GM21786 (cell line): ENCODE results near the gene KATNAL2.
"Not testable (repeated sequence)": the region's sequence is repeated elsewhere in the genome, so short reads cannot be mapped to it uniquely, and the experiment has no call there.

Source experiments
- ATAC-seq: cut with Tn5 transposase; IDR thresholded peaks from one replicate; pipeline ENCODE4 v1.9.1; 2021; ENCODE audit not compliant: unreplicated experiment

The KATNAL2 gene

GRCh38 chr18:47032945-47033344 lies 115.5 kb downstream of the KATNAL2 start:
- ATAC-seq, result no peak

- ATAC-seq, result not testable (repeated sequence)
Observed at GRCh38 chr18:47034591-47034990, 117.2 kb downstream of the KATNAL2 start.

- ATAC-seq, result no peak
Observed at GRCh38 chr18:47035156-47035671, 117.8 kb downstream of the KATNAL2 start, which contains the start of gene ELOA2. ELOA2 (minus strand) TSS chr18:47035621; CDS start chr18:47035264, 357 bp downstream.

GRCh38 chr18:47036298-47036874 lies 119.0 kb downstream of the KATNAL2 start:
- ATAC-seq, result no peak

GRCh38 chr18:47036927-47037578 lies 119.7 kb downstream of the KATNAL2 start:
- ATAC-seq, result no peak

GRCh38 chr18:47040982-47041381 lies 123.6 kb downstream of the KATNAL2 start:
- no peak for ATAC-seq

GRCh38 chr18:47050468-47050867 lies 133.1 kb downstream of the KATNAL2 start:
- no peak for ATAC-seq

GRCh38 chr18:47054369-47054768 lies 137.0 kb downstream of the KATNAL2 start:
- ATAC-seq, result no peak

GRCh38 chr18:47062471-47062870 lies 145.1 kb downstream of the KATNAL2 start:
- no peak for ATAC-seq

GRCh38 chr18:47063096-47063495 lies 145.7 kb downstream of the KATNAL2 start:
- no peak for ATAC-seq

GRCh38 chr18:47067648-47068047 lies 150.2 kb downstream of the KATNAL2 start:
- no peak for ATAC-seq

GRCh38 chr18:47075098-47075883 lies 157.9 kb downstream of the KATNAL2 start:
- no peak for ATAC-seq

GRCh38 chr18:47077111-47077510 lies 159.7 kb downstream of the KATNAL2 start:
- ATAC-seq, result no peak

- ATAC-seq, result no peak
Observed at GRCh38 chr18:47080872-47081271, 163.5 kb downstream of the KATNAL2 start.

- ATAC-seq, result no peak
Observed at GRCh38 chr18:47081578-47081977, 164.2 kb downstream of the KATNAL2 start.

GRCh38 chr18:47087676-47088075 lies 170.3 kb downstream of the KATNAL2 start:
- no peak for ATAC-seq

GRCh38 chr18:47095810-47096209 lies 178.4 kb downstream of the KATNAL2 start:
- no peak for ATAC-seq

GRCh38 chr18:47100212-47100831 lies 182.9 kb downstream of the KATNAL2 start:
- no peak for ATAC-seq

GRCh38 chr18:47108373-47108772 lies 191.0 kb downstream of the KATNAL2 start:
- ATAC-seq, result no peak

- no peak for ATAC-seq
Observed at GRCh38 chr18:47108998-47109405, 191.6 kb downstream of the KATNAL2 start.

GRCh38 chr18:47109720-47110119 lies 192.3 kb downstream of the KATNAL2 start:
- no peak for ATAC-seq
